Measurements from ENCODE around the gene POGK.
"Not testable (repeated sequence)": the region's sequence is repeated elsewhere in the genome, so short reads cannot be mapped to it uniquely, and the experiment has no call there.

POGK gene, protein sequence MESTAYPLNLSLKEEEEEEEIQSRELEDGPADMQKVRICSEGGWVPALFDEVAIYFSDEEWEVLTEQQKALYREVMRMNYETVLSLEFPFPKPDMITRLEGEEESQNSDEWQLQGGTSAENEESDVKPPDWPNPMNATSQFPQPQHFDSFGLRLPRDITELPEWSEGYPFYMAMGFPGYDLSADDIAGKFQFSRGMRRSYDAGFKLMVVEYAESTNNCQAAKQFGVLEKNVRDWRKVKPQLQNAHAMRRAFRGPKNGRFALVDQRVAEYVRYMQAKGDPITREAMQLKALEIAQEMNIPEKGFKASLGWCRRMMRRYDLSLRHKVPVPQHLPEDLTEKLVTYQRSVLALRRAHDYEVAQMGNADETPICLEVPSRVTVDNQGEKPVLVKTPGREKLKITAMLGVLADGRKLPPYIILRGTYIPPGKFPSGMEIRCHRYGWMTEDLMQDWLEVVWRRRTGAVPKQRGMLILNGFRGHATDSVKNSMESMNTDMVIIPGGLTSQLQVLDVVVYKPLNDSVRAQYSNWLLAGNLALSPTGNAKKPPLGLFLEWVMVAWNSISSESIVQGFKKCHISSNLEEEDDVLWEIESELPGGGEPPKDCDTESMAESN

DNA sequence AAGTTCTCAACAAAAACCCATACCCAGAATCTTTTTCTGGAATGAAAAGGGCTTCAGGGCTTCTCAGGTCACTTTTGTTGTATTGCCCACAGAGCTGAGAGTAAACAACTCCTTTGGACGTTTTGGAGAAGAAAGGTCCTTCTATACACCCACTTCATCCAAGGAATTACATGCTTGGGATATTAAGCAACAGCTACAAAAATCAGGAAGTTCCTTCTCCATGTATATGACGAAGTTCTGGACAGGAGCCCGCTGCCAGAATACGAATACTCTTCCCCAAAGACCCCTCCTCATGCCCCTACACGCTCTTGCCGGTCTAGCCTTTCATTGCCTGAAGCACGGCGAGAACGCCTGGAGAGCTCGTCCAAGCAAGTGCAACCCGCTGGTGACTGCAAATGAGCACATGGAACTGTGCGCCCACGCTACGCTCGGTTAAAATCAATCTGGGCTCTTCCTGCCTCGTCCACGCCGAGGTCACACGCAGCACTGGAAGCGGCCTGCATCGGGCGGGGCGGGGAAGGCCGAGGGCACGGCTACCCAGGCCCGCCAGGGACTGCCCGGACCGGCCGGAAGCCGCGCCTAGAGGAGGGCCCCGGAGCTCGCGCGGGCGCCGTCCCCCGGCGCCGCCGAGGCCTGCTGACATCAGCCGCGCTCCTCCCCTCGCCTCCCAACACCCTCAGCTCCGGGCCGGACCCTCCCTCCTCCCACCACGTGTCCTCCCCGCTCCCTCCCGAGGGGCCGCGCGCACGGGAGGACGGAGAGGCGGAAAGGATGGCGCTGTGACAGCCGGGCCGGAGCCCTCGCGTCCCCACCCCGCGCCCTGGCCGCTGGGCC is at the start of gene POGK:
Gene POGK (plus strand): TSS at position 710 of the 834 bp plus-strand sequence. CDS start 1,482 bp downstream, outside the sequence.
- DNase-seq = peak; percentile 90

DNA sequence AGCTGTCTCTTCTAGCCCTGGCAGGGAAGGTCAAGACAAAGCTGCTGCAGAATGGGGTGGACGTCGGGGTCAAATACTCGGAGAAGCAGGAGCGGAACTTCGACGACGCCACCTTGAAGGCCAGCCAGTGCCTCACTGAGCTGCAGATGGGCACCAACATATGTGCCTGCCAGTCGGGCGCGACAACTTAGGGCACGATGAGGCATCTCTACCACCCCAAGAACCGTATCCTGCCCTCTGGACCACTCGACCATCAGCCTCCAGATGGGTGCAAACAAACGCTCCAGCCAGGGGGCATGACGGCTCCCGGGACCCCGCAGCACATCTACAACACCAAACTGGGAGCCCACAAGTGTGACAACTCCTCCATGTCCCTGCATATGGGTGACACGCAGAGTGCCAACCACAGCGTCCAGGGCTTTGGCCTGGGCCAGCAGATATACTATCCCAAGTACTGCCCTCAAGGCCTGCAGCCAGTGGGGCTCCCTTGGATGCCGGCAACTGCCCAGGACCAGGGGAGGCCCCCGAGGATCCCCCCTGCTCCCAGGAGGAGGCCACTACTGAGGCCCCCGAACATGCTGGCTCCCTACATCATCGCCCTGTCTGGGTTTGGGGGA is 42.5 kb upstream of the POGK start:
- no peak for DNase-seq

DNA sequence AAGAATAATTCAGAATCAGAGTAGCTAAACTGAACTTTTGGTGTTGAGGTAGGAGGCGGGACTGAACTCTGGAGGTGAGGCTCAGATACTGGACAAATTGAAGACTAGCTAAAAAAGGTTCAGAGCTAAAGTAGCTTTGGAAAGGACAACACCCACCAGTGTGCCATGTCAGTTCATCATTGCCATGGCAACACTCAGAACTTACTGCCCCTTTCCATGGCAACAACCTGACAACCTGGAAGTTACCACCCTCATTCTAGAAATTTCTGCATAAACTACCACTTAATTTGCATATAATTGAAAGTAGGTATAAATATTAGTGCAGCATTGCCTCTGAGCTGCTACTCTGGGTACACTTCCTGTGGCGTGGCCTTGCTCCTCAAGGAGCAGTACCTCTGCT is 30.3 kb upstream of the POGK start:
- DNase-seq = no peak

DNA sequence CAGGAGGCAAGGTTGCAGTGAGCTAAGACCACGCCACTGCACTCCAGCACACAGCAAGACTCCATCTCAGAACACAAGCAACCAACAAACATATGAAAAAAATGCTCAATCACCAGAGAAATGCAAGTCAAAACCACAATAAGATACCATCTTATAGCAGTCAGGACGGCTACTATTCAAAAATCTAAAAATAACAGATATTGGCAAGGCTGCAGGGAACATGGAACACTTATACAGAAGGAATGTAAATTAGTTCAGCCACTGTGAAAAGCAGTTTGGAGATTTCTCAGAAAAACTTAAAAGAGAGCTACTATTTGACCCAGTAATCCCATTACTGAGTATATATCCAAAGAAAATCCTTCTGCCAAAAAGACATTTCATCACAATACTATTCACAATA is 27.6 kb upstream of the POGK start:
- no peak for DNase-seq

DNA sequence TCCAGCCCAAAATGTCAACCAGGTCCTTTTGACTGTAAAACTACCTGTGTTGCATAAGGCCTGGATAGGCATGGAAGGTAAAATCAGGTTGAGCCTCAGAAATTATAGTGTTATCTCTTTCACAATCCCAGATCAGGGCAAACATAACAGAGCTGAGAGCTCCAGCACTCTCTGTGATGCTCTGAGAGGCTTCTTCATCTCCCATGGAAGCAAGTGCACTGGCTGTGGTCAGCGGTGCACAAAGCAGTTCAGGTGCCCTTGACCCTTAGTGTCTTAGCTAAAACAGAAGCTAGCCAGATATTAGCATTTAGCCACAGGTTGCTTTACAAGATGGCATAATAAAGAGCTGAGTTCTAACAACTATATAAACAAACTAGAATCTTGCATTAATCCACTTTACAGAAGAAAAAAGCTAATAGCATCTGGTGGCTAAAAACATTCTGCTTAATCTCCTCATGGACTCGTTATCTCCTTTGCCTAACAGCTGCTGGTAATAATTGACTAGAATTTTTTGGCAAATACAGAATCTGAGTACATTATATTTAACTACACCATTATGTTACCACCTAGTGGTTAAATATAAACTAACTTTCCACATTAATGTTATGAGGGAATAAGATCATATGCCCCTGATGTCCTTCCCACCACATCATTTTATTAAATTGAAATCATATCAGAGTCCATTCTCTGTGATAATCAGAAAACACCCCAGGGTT is 25.6 kb upstream of the POGK start:
- peak; percentile 3 for DNase-seq

DNA sequence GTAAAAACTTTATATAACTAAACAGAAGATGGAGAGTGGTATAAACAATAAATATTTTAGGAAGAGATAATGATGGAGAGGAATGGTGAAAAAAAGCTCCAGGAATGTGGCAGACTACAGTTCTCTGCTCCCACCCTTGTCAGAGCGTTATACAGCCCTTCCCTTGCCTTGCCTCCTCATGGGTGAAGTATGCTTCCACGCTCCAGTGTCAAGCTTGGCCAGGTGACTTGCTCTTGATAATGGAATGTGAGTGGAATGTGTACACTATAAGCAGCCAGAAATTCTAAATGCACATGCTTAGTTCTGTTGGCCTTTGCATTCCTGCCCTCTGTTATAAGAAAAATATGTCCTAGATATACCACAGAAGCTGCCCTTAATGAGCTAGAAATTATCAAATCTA is 24.7 kb upstream of the POGK start:
- no peak for DNase-seq

DNA sequence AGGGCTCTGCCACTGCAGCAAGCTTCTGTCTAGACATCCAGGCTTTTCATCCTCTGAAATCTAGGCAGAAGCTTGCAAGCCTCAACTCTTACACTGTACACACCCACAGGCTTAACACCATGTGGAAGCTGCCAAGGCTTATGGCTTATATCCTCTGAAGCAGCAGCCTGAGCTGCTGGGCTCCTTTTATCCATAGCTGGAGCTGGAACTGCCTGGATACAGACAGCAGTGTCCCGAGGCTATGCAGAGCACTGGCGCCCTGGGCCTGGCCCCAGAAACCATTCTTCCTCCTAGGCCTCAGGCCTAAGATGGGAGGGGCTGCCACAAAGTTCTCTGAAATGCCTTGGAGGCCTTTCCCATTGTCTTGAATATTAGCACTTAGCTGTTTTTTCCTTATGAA is 19.3 kb upstream of the POGK start:
- DNase-seq = no peak

DNA sequence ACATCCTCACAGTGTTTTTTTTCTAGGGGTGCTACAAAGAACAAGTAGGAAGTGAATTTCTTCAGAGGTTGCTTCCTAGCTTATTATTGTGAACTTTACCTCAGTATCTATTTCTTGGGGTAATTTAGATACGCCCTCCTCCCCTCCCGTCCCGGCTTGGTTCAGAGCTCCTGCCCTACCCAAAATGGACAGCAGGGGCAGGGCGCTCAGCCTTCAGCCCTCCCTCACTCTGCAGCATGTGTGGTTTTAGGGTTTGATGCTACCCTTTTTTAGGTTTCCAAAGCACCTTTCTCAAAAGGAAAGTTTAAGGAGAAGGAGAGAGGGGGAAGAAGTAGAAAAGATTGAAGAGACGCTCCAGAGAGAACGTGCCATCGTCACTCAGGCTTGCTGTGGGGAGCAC is 16.9 kb upstream of the POGK start:
- DNase-seq = no peak

DNA sequence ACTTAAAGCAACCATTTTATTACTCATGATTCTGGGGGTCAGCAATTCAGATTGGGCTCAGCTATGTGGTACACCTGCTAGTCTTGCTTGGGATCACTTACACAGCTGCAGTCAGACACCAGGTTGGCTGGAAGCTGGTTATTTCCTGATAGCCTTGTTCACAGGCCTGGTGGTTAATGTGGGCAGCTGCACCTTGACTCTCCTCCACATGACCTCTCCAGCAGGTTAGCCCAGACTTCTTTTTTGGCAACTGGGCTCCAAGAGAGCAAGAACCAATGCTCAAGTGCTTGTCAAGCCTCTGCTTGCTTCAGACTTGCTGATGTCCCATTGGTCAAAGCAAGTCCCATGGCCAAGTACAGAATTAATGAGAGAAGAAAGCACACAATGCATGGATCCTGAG is 11.8 kb upstream of the POGK start:
- DNase-seq = no peak

DNA sequence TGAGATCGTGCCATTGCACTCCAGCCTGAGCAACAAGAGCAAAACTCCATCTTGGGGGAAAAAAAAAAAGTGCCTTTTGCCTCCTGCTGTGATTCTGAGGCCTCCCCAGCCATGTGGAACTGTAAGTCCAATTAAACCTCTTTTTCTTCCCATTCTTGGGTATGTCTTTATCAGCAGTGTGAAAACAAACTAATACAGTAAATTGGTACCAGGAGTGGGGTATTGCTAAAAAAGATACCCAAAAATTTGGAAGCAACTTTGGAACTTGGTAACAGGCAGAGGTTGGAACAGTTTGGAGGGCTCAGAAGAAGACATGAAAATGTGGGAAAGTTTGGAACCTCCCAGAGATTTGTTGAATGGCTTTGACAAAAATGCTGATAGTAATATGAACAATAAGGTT is 9.5 kb upstream of the POGK start:
- DNase-seq = not testable (repeated sequence)

DNA sequence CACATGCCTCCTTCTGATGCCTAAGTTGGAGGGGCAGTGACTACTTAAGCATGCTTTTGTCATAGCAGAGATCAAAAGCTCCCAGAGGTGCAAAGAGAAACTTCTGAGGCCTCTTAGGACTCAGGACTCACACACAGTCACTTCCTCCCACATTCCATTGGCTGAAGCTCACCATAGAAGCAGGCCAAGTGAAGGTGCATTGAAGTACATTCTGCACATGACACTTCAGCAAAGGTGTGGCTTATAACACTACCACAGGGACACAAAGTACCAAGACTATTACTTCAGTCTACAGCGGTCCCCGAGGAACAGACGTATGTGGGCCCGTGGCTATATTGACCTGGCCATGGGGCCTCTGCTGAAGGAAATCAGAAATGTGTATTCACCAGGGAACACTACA is 2.5 kb upstream of the POGK start:
- DNase-seq = no peak

DNA sequence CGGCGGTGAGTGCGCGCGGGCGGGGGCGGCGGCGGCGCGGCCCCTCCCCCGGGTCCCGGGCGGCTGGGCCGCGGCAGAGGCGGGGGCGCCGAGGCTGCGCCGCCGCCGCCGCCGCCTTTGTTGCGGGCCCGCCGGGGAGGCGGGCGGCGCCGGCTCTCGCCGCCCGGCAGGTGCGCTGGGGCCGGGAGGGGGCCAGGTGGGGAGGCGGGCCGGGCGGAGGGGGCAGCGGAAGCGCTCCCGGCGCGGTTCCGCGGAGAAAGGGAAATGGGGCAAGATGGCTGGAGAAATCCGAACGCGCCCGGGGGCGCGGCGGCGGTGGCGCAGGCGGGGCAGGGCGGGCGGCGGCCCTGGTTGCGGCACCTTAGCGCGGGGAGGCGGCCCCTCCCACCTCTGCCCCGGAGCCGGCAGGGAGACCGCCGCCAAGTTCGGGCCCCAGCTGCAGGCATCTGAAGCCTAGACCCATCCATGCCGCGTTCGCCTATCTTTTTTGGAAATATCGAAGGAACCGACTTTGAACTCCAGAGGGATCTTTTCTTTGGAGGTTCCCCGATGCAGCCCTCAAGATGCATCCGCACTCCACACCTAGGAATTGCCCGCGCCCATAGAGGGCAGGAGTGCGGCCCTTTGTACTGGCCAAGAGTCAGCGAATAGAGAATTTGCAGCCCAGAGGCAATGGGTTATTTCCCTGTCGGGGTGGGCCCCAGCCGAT is 479 bp downstream of the POGK start:
- DNase-seq = peak; percentile 48

DNA sequence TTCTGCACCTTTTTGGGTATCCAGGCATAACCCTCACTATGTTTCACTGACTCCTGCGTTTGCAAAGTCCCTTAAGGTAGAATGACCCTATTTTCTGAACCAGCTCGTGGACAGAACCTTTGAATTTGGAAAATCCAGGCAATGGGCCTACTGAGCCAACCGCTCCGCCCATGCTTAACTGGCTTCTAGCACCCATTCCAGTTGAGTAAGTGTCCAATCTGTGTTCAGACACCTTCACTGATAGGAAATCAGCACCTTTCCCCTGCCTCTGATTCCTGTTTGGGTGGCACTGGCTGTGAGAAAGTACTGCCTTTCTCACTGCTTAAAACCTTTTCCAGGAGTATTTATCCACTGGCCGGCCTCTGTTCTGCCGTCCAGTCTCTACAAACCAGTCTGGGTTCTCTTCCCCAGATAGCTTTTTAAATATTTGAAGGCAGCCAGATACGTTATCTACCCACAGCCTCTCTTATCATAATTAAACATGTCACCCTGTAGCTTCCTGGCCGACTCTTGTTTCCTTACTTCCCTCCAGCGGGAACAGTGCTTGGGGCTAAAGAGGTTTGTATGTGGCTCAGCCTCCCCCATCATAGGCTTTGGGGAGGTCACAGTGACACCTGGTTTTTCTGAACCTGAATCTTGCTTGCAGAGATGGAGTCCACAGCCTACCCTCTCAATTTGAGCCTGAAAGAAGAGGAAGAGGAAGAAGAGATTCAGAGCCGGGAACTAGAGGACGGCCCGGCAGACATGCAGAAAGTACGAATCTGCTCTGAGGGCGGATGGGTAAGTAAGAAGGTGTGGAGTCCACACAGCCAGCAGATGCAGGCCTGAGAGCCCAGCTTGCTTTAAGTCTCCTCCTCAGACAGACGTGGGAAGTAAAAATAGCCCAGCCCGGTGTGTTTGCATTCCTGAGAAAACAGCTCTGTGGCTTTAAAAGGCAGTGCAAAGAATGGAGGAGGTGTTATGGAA is 1.3 kb downstream of the POGK start:
- DNase-seq = no peak

DNA sequence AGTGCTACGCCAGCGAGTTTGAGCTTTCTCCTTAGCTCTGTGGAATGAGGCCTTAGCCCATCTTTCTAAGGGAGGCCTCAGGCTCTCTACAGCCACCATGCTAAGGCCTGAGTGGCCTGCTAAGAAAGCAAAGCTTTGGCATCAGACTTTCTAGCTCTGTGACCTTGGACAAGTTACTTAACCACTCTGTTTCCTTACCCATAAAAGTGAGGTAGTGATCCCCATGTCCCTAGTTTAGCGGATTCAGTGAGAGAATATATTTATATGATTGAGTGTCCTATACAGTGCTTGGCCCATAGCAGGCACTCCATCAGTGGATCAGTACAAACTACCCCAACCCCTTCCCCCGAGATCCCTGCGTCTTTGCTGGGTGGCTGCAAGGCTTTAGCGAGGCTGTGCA is 4.0 kb downstream of the POGK start:
- DNase-seq = no peak

DNA sequence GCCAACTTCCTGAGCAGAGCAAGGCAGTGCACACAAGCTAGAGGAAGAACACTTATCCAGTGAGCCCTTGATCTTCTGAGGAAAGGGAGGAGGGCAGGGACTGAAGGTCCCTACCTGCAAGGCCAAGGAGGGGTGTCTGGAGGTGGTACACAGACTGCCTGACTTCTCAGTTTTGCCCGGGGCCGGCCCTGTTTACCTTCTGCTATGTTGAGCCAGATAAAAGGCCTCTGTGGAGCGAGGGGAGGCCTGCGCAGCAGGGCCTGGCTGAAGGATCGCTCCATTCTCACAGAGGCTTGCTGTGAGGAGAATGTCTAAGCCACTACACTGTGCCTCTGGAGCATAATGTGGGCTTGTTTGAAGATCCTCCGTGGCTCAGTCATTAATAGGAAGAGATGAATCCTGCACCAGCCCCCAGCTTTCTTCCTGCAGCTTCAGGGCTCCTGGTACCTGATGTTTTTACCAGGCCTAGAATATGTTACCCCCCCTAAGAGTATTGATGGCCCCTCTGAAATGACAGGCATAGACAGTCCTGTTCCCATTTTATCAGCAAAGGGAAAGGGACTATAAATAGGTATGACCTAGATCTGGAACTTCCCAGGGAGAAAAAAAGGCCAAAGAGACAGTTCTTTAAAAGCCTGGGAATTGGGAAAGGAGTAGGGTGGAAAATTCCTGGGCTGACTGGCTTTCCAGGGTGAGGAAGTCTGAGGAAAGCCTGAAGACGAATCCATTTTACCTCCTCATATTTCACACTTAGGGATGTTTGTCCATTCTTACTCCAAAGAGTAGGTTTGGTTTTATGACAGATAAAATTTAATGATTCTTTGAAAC is 4.7 kb downstream of the POGK start:
- no peak for DNase-seq

DNA sequence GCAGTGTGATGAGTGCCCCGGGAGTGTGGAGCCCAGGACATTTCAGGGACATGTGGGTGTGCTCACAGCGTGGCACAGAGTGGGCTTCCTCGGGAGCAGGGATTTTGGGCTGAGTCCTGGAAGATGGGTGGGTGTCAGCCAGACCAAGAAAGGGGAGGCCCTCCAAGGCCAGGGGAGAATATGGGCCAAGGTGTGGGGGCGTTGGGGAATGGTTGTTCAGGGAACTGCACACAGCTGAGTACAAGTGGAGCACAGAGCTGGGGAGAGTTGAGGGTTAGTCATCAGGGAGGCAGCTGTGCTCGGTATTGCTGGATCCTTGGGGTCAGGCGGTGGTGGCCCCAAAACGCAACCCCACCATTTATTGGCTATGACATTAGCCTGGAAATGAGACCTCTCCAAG is 5.5 kb downstream of the POGK start:
- DNase-seq = no peak

DNA sequence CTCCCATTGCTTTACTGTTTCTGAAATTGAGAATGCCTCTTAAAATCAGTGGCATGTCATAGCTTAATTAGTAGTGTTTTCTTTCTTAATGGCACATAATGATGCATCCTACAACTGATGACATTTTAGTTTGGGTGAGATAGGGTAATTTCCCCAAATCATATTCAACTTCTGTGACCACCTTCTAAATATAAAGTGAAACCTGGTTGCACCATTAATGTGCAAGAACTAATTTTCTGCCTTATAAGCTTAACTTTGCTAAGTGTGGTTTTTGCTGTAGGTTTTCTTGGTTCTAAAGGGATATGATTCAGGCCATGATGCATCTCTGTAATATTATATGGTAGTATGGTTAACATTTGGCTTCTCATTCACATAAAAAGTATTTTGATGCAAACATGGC is 8.9 kb downstream of the POGK start:
- no peak for DNase-seq

DNA sequence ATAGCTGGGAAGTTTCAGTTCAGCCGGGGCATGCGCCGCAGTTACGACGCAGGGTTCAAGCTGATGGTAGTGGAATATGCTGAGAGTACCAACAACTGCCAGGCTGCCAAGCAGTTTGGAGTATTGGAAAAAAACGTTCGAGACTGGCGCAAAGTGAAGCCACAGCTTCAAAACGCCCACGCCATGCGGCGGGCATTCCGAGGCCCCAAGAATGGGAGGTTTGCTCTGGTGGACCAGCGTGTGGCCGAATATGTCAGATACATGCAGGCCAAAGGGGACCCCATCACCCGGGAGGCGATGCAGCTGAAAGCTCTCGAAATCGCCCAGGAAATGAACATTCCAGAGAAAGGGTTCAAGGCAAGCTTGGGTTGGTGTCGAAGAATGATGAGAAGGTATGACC is 9.9 kb downstream of the POGK start:
- no peak for DNase-seq

DNA sequence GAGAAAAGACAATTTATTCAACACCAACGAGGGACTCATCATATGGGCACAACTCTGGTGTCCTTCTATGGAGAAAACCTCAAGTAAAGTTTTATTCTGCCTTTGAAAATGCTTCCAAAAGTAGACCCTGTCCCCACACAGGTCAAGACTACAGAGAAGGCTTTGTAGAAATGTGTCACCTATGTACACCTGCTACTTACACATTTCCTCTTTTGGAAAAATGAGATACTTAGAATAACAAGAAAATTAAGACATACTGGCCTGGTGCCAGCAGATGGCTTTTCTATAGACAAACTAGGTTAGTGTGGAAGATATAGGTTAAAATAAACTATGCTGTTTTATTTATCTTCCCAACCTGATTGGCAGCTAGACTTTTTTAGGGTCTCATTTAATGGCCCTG is 13.6 kb downstream of the POGK start:
- DNase-seq = no peak

DNA sequence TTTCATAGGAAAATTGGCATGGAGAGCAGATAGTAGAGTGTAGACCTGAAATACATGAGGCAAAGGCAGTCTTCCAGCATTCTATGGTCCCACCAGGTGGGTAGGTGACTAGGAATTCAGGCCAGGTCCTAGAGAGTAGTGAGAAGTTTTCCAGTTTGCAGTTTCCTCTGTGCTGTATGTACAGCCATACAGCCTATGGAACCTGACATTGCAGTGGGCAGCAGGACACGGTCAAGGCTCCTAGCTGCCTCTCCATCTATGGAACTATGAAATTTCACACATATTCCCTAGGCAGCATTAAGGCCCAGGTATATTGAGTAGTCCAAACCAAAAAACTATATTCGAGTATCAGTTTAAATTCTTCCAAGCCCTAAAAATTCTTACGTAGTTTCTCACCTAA is 16.3 kb downstream of the POGK start:
- no peak for DNase-seq

Data from NCI-H1105 (cell line).